HPDE6-E6E7 (cell line): ENCODE data around the gene KCNH1.
"Not testable (repeated sequence)": the region's sequence is repeated elsewhere in the genome, so short reads cannot be mapped to it uniquely, and the experiment has no call there.

ENCODE experiments used
- DNase-seq: peaks from one replicate; pipeline ENCODE4 v3.0.0; 2011; ENCODE audit warnings: missing footprints; ENCODE audit errors: extremely low spot score

Gene KCNH1

GRCh38 chr1:210686841-210687240 lies 447.1 kb downstream of the KCNH1 start:
- DNase-seq: no peak

- DNase-seq: no peak
These were observed 448.7 kb downstream of the KCNH1 start for GRCh38 chr1:210685295-210685650.

GRCh38 chr1:210684466-210685294 lies 449.3 kb downstream of the KCNH1 start:
- no peak for DNase-seq

- no peak for DNase-seq
These were observed 450.4 kb downstream of the KCNH1 start for GRCh38 chr1:210683403-210684047.

- no peak for DNase-seq
These were observed 452.8 kb downstream of the KCNH1 start for GRCh38 chr1:210681158-210681557.

- DNase-seq: no peak
These were observed 455.6 kb downstream of the KCNH1 start for GRCh38 chr1:210678306-210678705.

- DNase-seq: no peak
These were observed 456.4 kb downstream of the KCNH1 start for GRCh38 chr1:210677533-210677932.

- DNase-seq: no peak
These were observed 457.4 kb downstream of the KCNH1 start for GRCh38 chr1:210676539-210676938.

- DNase-seq: no peak
These were observed 459.8 kb downstream of the KCNH1 start for GRCh38 chr1:210674151-210674550.

GRCh38 chr1:210669951-210670350 lies 464.0 kb downstream of the KCNH1 start:
- no peak for DNase-seq

- DNase-seq: no peak
These were observed 470.0 kb downstream of the KCNH1 start for GRCh38 chr1:210663730-210664573.

- DNase-seq: no peak
These were observed 471.5 kb downstream of the KCNH1 start for GRCh38 chr1:210662291-210663050.

- not testable (repeated sequence) for DNase-seq
These were observed 472.4 kb downstream of the KCNH1 start for GRCh38 chr1:210661520-210661919.

GRCh38 chr1:210657806-210658205 lies 476.1 kb downstream of the KCNH1 start:
- DNase-seq: no peak

GRCh38 chr1:210655511-210655910 lies 478.4 kb downstream of the KCNH1 start:
- DNase-seq: no peak

GRCh38 chr1:210654176-210654981 lies 479.6 kb downstream of the KCNH1 start:
- no peak for DNase-seq

- DNase-seq: no peak
These were observed 480.2 kb downstream of the KCNH1 start for GRCh38 chr1:210653771-210654170.

- no peak for DNase-seq
These were observed 481.5 kb downstream of the KCNH1 start for GRCh38 chr1:210652329-210652954.

- DNase-seq: no peak
These were observed 483.5 kb downstream of the KCNH1 start for GRCh38 chr1:210650403-210650802.

GRCh38 chr1:210648588-210649269 lies 485.2 kb downstream of the KCNH1 start:
- no peak for DNase-seq
